Measurements from ENCODE around the gene MTFR2. TPM values are rescaled to one million over a fixed set of nuclear protein-coding genes. Genes with fewer than 3 reads are reported as not detected.
A peak's percentile ranks its signal among the peaks of the same experiment; 100 is the strongest.

The MTFR2 gene
- total and polyA plus RNA-seq, 4 donors: 0.08 to 3.6 (median 0.21) TPM

DNA sequence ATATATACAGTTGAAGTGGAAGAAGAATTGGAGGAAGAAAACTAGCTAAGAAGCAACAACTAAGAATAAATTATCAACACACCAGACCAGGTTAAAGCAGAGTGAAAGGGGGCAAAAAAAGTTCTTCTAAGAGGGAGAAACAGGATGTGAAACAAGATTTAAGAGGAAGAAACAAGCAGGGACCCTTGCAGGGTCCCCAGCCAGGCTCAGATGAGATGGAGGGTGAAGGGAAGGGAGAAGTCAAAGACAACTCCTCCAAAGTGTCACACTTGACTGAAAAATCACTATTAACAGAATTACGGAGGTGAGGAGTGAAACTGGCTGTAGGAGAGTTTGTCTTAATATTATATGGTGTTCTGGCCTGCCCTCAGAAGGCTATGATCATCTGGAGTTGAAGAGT is 65.4 kb downstream of the MTFR2 start:
- no peaks in the 10 kb centered on the region for H3K9me3 ChIP-seq (ENCODE audit: control insufficient read depth in 4 of 4, low read length in 3 of 4)
- no peak for DNase-seq (ENCODE audit: low spot score)
- H3K4me1 ChIP-seq (ENCODE audit: control insufficient read depth in 4 of 4, insufficient read depth in 4 of 4, low read length in 3 of 4): peaks cover 0 to 7% (median 5%) of the 10 kb centered on the region in 4 donors
- no peak overlapping the region for H3K27ac ChIP-seq (ENCODE audit: low read depth in 1 of 2, low read length in 2 of 2)
- H3K27me3 ChIP-seq (ENCODE audit: control insufficient read depth in 4 of 4, insufficient read depth in 4 of 4, low read length in 3 of 4): no peaks in the 10 kb centered on the region
- peaks cover 0 to 7% (median 1%) of the 10 kb centered on the region in 4 donors for H3K36me3 ChIP-seq (ENCODE audit: control insufficient read depth in 4 of 4, insufficient read depth in 3 of 4, low read depth in 1 of 4, low read length in 3 of 4)
- H3K4me3 ChIP-seq (ENCODE audit: low read depth in 1 of 3, low read length in 3 of 3): no peak overlapping the region
- no peak overlapping the region for H3K9ac ChIP-seq (ENCODE audit: low read depth in 1 of 2, low read length in 2 of 2)
- TF ChIP-seq FOXA2 (IDR thresholded peaks at IDR 0.05) (no peak), SP1 (IDR thresholded peaks at IDR 0.05) (no peak), HNF4A (conservative IDR thresholded peaks at IDR 0.05) (no peak)
- WGBS: 91% methylated on average over 1 of the region's 1 CpG

DNA sequence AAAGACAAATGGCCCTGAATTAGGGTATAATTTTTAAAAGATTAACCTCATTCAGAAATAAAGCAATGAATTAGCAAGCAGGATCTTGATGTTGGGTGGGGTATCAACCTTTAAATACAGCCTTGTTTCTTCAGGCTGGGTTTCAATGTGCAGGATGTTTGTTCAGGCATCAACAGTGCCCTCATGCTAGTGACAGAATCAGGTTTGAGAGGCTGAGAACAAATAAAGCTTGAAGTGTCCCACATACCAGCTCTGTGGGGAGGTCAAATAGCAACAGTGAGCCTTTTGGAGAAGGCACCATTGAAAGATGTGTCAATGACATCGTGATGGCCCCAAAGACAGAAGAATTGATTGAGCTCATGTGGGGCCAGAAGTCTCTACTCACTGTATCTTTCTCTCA is 68.2 kb downstream of the MTFR2 start:
- Histone ChIP-seq H3K4me1 (ENCODE audit: control insufficient read depth in 4 of 4, insufficient read depth in 4 of 4, low read length in 3 of 4) (peaks cover 0 to 9% (median 5%) of the 10 kb centered on the region in 4 donors), H3K9ac (ENCODE audit: low read depth in 1 of 2, low read length in 2 of 2) (no peak overlapping the region), H3K27me3 (ENCODE audit: control insufficient read depth in 4 of 4, insufficient read depth in 4 of 4, low read length in 3 of 4) (no peaks in the 10 kb centered on the region), H3K27ac (ENCODE audit: low read depth in 1 of 2, low read length in 2 of 2) (no peak overlapping the region), H3K9me3 (ENCODE audit: control insufficient read depth in 4 of 4, low read length in 3 of 4) (no peaks in the 10 kb centered on the region), H3K36me3 (ENCODE audit: control insufficient read depth in 4 of 4, insufficient read depth in 3 of 4, low read depth in 1 of 4, low read length in 3 of 4) (no peaks in the 10 kb centered on the region), H3K4me3 (ENCODE audit: low read depth in 1 of 3, low read length in 3 of 3) (no peak overlapping the region)
- TF ChIP-seq FOXA2 (IDR thresholded peaks at IDR 0.05) (no peak), EGR1 (IDR thresholded peaks at IDR 0.05; ENCODE audit: low read depth in 2 of 2) (no peak), HNF4A (conservative IDR thresholded peaks at IDR 0.05) (no peak), RXRA (IDR thresholded peaks at IDR 0.05) (no peak), JUND (IDR thresholded peaks at IDR 0.05) (no peak), HNF4G (IDR thresholded peaks at IDR 0.05) (no peak), NR2F2 (IDR thresholded peaks at IDR 0.05) (no peak), FOXA1 (IDR thresholded peaks at IDR 0.05) (no peak), RAD21 (IDR thresholded peaks at IDR 0.05) (no peak), TAF1 (conservative IDR thresholded peaks at IDR 0.05) (no peak), SP1 (IDR thresholded peaks at IDR 0.05) (no peak)
- TF ChIP-seq, protein P1, sequence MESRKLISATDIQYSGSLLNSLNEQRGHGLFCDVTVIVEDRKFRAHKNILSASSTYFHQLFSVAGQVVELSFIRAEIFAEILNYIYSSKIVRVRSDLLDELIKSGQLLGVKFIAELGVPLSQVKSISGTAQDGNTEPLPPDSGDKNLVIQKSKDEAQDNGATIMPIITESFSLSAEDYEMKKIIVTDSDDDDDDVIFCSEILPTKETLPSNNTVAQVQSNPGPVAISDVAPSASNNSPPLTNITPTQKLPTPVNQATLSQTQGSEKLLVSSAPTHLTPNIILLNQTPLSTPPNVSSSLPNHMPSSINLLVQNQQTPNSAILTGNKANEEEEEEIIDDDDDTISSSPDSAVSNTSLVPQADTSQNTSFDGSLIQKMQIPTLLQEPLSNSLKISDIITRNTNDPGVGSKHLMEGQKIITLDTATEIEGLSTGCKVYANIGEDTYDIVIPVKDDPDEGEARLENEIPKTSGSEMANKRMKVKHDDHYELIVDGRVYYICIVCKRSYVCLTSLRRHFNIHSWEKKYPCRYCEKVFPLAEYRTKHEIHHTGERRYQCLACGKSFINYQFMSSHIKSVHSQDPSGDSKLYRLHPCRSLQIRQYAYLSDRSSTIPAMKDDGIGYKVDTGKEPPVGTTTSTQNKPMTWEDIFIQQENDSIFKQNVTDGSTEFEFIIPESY (IDR thresholded peaks at IDR 0.05): no peak
- TF ChIP-seq, protein P2, sequence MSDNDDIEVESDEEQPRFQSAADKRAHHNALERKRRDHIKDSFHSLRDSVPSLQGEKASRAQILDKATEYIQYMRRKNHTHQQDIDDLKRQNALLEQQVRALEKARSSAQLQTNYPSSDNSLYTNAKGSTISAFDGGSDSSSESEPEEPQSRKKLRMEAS (IDR thresholded peaks at IDR 0.05): no peak
- TF ChIP-seq, protein P3, sequence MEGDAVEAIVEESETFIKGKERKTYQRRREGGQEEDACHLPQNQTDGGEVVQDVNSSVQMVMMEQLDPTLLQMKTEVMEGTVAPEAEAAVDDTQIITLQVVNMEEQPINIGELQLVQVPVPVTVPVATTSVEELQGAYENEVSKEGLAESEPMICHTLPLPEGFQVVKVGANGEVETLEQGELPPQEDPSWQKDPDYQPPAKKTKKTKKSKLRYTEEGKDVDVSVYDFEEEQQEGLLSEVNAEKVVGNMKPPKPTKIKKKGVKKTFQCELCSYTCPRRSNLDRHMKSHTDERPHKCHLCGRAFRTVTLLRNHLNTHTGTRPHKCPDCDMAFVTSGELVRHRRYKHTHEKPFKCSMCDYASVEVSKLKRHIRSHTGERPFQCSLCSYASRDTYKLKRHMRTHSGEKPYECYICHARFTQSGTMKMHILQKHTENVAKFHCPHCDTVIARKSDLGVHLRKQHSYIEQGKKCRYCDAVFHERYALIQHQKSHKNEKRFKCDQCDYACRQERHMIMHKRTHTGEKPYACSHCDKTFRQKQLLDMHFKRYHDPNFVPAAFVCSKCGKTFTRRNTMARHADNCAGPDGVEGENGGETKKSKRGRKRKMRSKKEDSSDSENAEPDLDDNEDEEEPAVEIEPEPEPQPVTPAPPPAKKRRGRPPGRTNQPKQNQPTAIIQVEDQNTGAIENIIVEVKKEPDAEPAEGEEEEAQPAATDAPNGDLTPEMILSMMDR (IDR thresholded peaks at IDR 0.05; ENCODE audit: low read depth, low read length, missing input control): no peak
- TF ChIP-seq, protein P4, sequence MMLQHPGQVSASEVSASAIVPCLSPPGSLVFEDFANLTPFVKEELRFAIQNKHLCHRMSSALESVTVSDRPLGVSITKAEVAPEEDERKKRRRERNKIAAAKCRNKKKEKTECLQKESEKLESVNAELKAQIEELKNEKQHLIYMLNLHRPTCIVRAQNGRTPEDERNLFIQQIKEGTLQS (IDR thresholded peaks at IDR 0.05): no peak
- 81% methylated on average over 1 of the region's 1 CpG for WGBS
- DNase-seq (ENCODE audit: low spot score): no peak

DNA sequence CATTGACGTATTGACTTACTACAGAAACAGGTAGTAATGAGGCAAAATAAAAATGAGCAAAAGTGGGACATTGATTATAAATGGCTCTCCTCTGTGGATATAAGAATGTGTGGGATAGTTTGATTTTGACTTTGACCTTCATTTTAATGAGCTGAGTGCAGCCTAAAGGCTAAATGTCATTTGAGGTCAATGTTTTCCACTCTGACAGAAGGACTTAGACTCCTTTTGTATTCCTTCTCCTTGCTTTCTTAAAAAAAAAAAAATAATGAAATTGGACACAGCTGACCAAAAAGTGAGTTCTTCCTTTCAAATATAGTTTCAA is 68.6 kb downstream of the MTFR2 start:
- 45% methylated on average over 1 of the region's 1 CpG for WGBS
- Histone ChIP-seq H3K4me3 (ENCODE audit: low read depth in 1 of 3, low read length in 3 of 3) (no peak overlapping the region), H3K9ac (ENCODE audit: low read depth in 1 of 2, low read length in 2 of 2) (no peak overlapping the region), H3K4me1 (ENCODE audit: control insufficient read depth in 4 of 4, insufficient read depth in 4 of 4, low read length in 3 of 4) (peaks cover 0 to 9% (median 5%) of the 10 kb centered on the region in 4 donors), H3K27ac (ENCODE audit: low read depth in 1 of 2, low read length in 2 of 2) (no peak overlapping the region), H3K36me3 (ENCODE audit: control insufficient read depth in 4 of 4, insufficient read depth in 3 of 4, low read depth in 1 of 4, low read length in 3 of 4) (no peaks in the 10 kb centered on the region), H3K27me3 (ENCODE audit: control insufficient read depth in 4 of 4, insufficient read depth in 4 of 4, low read length in 3 of 4) (no peaks in the 10 kb centered on the region), H3K9me3 (ENCODE audit: control insufficient read depth in 4 of 4, low read length in 3 of 4) (no peaks in the 10 kb centered on the region)
- no peak for DNase-seq (ENCODE audit: low spot score)
- no peak for TF ChIP-seq JUND (IDR thresholded peaks at IDR 0.05)
- TF ChIP-seq, protein P2 (IDR thresholded peaks at IDR 0.05): no peak
- peak; percentile 83 to 93 for TF ChIP-seq RXRA (IDR thresholded peaks at IDR 0.05)
- TF ChIP-seq FOXA2 (IDR thresholded peaks at IDR 0.05): no peak
- no peak for TF ChIP-seq FOXA1 (IDR thresholded peaks at IDR 0.05)
- no peak for TF ChIP-seq GABPA (IDR thresholded peaks at IDR 0.05 in 1 of 2, conservative IDR thresholded peaks at IDR 0.05 in 1 of 2)
- TF ChIP-seq YY1 (IDR thresholded peaks at IDR 0.05): no peak
- peak; percentile 44 to 55 for TF ChIP-seq HNF4A (conservative IDR thresholded peaks at IDR 0.05)
- no peak for TF ChIP-seq TAF1 (conservative IDR thresholded peaks at IDR 0.05)
- no peak for TF ChIP-seq HNF4G (IDR thresholded peaks at IDR 0.05)
- peak; percentile 98 for TF ChIP-seq NR2F2 (IDR thresholded peaks at IDR 0.05)
- TF ChIP-seq, protein P1 (IDR thresholded peaks at IDR 0.05): no peak
- TF ChIP-seq, protein P4 (IDR thresholded peaks at IDR 0.05): no peak
- peak; percentile 48 for TF ChIP-seq SP1 (IDR thresholded peaks at IDR 0.05)
- no peak for TF ChIP-seq RAD21 (IDR thresholded peaks at IDR 0.05)
